K562 (cell line): ENCODE measurements around the gene SNX14. TPM values are rescaled to one million over a fixed set of nuclear protein-coding genes. Genes with fewer than 3 reads are reported as not detected.

Experiments
- ATAC-seq: fragments of 200-7000 bp; cut with Tn5 transposase; 3 replicates; pipeline ENCODE4 v1.9.1; 2020; ENCODE audit warnings: moderate library complexity
- BruUV-seq: library from RNA; stranded (reverse); fragments of 400-500 nt; replicated peaks from 2 replicates; lab custom pipeline; 2021; lab: Mats Ljungman, UMichigan
- CTCF ChIA-PET: fragments of 300-600 bp; formaldehyde crosslinking; extraction: SDS; loops from one replicate; lab custom pipeline; 2021; ENCODE audit warnings: low intra/inter-chr PET ratio; lab: Yijun Ruan, JAX
- POLR2A ChIA-PET: fragments of 300-600, 350-650 bp; sonication (Branson Sonifier 250); formaldehyde crosslinking; extraction: SDS; loops from one replicate; lab custom pipeline; 2021; ENCODE audit warnings: antibody characterized with exemption, inconsistent platforms; lab: Yijun Ruan, JAX
- DNase-seq, 4 experiments: peaks; one replicate each; pipeline versions ENCODE4 v3.0.0 to v3.0.0-alpha.2; 2011 to 2018; ENCODE audit warnings: low spot score in 3 of 4, mixed read lengths in 3 of 4; ENCODE audit errors: extremely low read depth in 1 of 4
- FAIRE-seq: peaks from 2 replicates; lab custom pipeline; 2011; peaks lifted over from hg19 to GRCh38; lab: Jason Lieb, UNC
- H2AFZ ChIP-seq: 2 replicates; pipeline ENCODE4 v1.6.0; 2011; ENCODE audit warnings: low read depth, low read length, control low read depth, inconsistent platforms
- H3K27ac ChIP-seq: fragments of 200-600 bp; 3 replicates; pipeline ENCODE4 v1.8.0; 2011; ENCODE audit warnings: low read depth, mild to moderate bottlenecking, control low read depth, inconsistent platforms, low read length, moderate library complexity, mixed read lengths; ENCODE audit errors: extremely low read depth
- H3K27me3 ChIP-seq, 2 experiments: fragments of 300-600 bp in 1 of 2; 2 replicates in 1 of 2; 3 replicates in 1 of 2; pipeline versions ENCODE4 v1.6.0 to v1.8.0; 2011; ENCODE audit warnings: inconsistent platforms in 2 of 2, low read length in 2 of 2, mild to moderate bottlenecking in 1 of 2, mixed read lengths in 1 of 2, moderate library complexity in 1 of 2; ENCODE audit not compliant: control insufficient read depth in 2 of 2, insufficient read depth in 2 of 2
- H3K36me3 ChIP-seq: fragments of 300-600 bp; 3 replicates; pipeline ENCODE4 v1.8.0; 2011; ENCODE audit warnings: mild to moderate bottlenecking, low read length, inconsistent platforms; ENCODE audit not compliant: control insufficient read depth, insufficient read depth
- H3K4me1 ChIP-seq, 2 experiments: fragments of 200-600 bp in 1 of 2; replicated peaks in 1 of 2; 2 replicates in 1 of 2; 3 replicates in 1 of 2; pipeline versions ENCODE4 v1.5.1 to v1.8.0; 2011; ENCODE audit warnings: inconsistent platforms in 2 of 2, low read length in 2 of 2, mild to moderate bottlenecking in 1 of 2, mixed read lengths in 1 of 2, moderate library complexity in 1 of 2; ENCODE audit not compliant: control insufficient read depth in 2 of 2, insufficient read depth in 2 of 2
- H3K4me2 ChIP-seq: 2 replicates; pipeline ENCODE4 v1.6.1; 2011; ENCODE audit warnings: low read length, control low read depth, inconsistent platforms, mixed read lengths; ENCODE audit not compliant: insufficient read depth
- H3K4me3 ChIP-seq: fragments of 200-600 bp; sonication (generic), shearing (Covaris generic); 2 replicates; pipeline ENCODE4 v1.5.1; 2016; ENCODE audit warnings: control low read depth, inconsistent platforms
- H3K79me2 ChIP-seq: fragments of 200-600 bp; 3 replicates; pipeline ENCODE4 v1.8.0; 2011; ENCODE audit warnings: low read length, inconsistent platforms; ENCODE audit not compliant: control insufficient read depth, insufficient read depth
- H3K9ac ChIP-seq, 2 experiments: 2 replicates each; pipeline versions ENCODE4 v1.6.0 to v1.6.1; 2011; ENCODE audit warnings: low read depth in 2 of 2, low read length in 2 of 2, control low read depth in 1 of 2, inconsistent platforms in 1 of 2, mild to moderate bottlenecking in 1 of 2, mixed read lengths in 1 of 2; ENCODE audit not compliant: insufficient read depth in 1 of 2
- H3K9me1 ChIP-seq: one replicate; pipeline ENCODE4 v1.6.0; 2011; ENCODE audit warnings: inconsistent platforms, mild to moderate bottlenecking, low read length, moderate library complexity; ENCODE audit not compliant: control insufficient read depth, insufficient read depth
- H3K9me3 ChIP-seq: replicated peaks from 2 replicates; pipeline ENCODE4 v1.5.1; 2011; ENCODE audit warnings: low read depth, low read length, inconsistent platforms; ENCODE audit not compliant: control insufficient read depth, insufficient read depth
- H4K20me1 ChIP-seq: replicated peaks from 2 replicates; pipeline ENCODE4 v1.6.1; 2011; ENCODE audit warnings: low read length, inconsistent platforms, mixed read lengths; ENCODE audit not compliant: control insufficient read depth, insufficient read depth
- NCOA4 ChIP-seq: fragments of 450-650 bp; IDR thresholded peaks from 2 replicates; pipeline ENCODE4 v1.6.1; 2018; ENCODE audit warnings: mild to moderate bottlenecking; ENCODE audit not compliant: partially characterized antibody
- NFYB ChIP-seq: IDR thresholded peaks from 2 replicates; pipeline ENCODE4 v1.6.1; 2011; ENCODE audit warnings: mild to moderate bottlenecking, moderate library complexity; ENCODE audit not compliant: insufficient read length; ENCODE audit errors: extremely low read depth
- TARDBP ChIP-seq: fragments of 450-650 bp; IDR thresholded peaks from 2 replicates; pipeline ENCODE4 v1.6.1; 2016
- TRIM28 ChIP-seq: fragments of 450-650 bp; IDR thresholded peaks from 2 replicates; pipeline ENCODE4 v1.6.1; 2017
- XRCC5 ChIP-seq: fragments of 200-400 bp; formaldehyde crosslinking; IDR thresholded peaks from 2 replicates; pipeline ENCODE4 v1.6.1; 2017; ENCODE audit warnings: low read depth, mild to moderate bottlenecking, low read length
- ZNF41 ChIP-seq: fragments of 250-450 bp; sonication (Bioruptor Pico); conservative IDR thresholded peaks from 2 replicates; pipeline ENCODE4 v1.4.0; 2020; ENCODE audit warnings: mild to moderate bottlenecking
- WGBS: fragments of 100-300 bp; shearing (Covaris generic); methylation state at CpG from one replicate; pipeline ENCODE4 v1.1.6; 2016; ENCODE audit warnings: low coverage, mixed read lengths; ENCODE audit not compliant: insufficient coverage; ENCODE audit errors: missing lambda C conversion rate; 5-methylcytosine and 5-hydroxymethylcytosine counted together
- in situ Hi-C: fragments of 300-500 bp; cut with MboI; formaldehyde crosslinking; loops from 4 replicates; pipeline ENCODE4 v1.15.0; 2018; ENCODE audit warnings: inconsistent platforms, mixed read lengths
- intact Hi-C: fragments of 100-400 bp; cut with micrococcal nuclease; formaldehyde crosslinking; loops from 2 replicates; pipeline ENCODE4 v1.14.2; 2022
- polyA plus RNA-seq, 8 experiments: library from polyadenylated mRNA; depleted of rRNA in 4 of 8; stranded (reverse) in 5 of 8; unstranded in 3 of 8; fragments of >200 nt; fragmentation: Nextera tagmentation in 2 of 8; fragmentation: Illumina TruSeq in 1 of 8; extraction: Ambion mirVana in 2 of 8; extraction: Trizol in 1 of 8; gene quantifications; 2 replicates each; pipeline versions ENCODE4 v1.2.1 to v1.2.3, GENCODE V29; 2011 to 2014; ENCODE audit warnings: inconsistent platforms in 1 of 8, missing spikeins in 1 of 8
- total RNA-seq, 7 experiments: library from RNA; depleted of rRNA in 6 of 7; stranded (reverse); fragments of >200 nt in 6 of 7; fragmentation: Illumina TruSeq in 2 of 7; extraction: Trizol in 2 of 7; gene quantifications; 2 replicates each; pipeline versions ENCODE4 v1.2.1 to v1.2.3, GENCODE V29; 2011 to 2021; ENCODE audit warnings: low replicate concordance in 1 of 7
- TF ChIP-seq, protein P1 (sequence below): fragments of 450-650 bp; IDR thresholded peaks from one replicate; pipeline ENCODE4 v1.6.1; 2018; ENCODE audit warnings: mild to moderate bottlenecking, moderate library complexity; ENCODE audit not compliant: partially characterized antibody
- TF ChIP-seq, protein P2 (sequence below), 2 experiments: fragments of 450-650 bp in 1 of 2; IDR thresholded peaks; 2 replicates each; pipeline ENCODE4 v1.6.1; 2011 to 2017; ENCODE audit warnings: low read depth in 2 of 2, antibody characterized with exemption in 1 of 2, borderline replicate concordance in 1 of 2, low read length in 1 of 2, mild to moderate bottlenecking in 1 of 2, mixed read lengths in 1 of 2; ENCODE audit not compliant: control insufficient read depth in 1 of 2
- TF ChIP-seq, protein P3 (sequence below): sonication (generic); formaldehyde crosslinking; IDR thresholded peaks from 2 replicates; pipeline ENCODE4 v1.8.1; 2023; ENCODE audit warnings: mild to moderate bottlenecking, missing genetic modification reagents
- TF ChIP-seq, protein P4 (sequence below), 2 experiments: fragments of 150-350 bp in 1 of 2; IDR thresholded peaks; 2 replicates each; pipeline ENCODE4 v1.6.1; 2012 to 2016; ENCODE audit warnings: low read depth in 2 of 2, low read length in 2 of 2, mild to moderate bottlenecking in 1 of 2, moderate library complexity in 1 of 2

Gene SNX14
- total and polyA plus RNA-seq, 9 of the 15 experiments (the other 6 are each of a cell fraction or from before 2014, with no cell fraction given), result 46.5 to 140 (median 71.2) TPM

DNA sequence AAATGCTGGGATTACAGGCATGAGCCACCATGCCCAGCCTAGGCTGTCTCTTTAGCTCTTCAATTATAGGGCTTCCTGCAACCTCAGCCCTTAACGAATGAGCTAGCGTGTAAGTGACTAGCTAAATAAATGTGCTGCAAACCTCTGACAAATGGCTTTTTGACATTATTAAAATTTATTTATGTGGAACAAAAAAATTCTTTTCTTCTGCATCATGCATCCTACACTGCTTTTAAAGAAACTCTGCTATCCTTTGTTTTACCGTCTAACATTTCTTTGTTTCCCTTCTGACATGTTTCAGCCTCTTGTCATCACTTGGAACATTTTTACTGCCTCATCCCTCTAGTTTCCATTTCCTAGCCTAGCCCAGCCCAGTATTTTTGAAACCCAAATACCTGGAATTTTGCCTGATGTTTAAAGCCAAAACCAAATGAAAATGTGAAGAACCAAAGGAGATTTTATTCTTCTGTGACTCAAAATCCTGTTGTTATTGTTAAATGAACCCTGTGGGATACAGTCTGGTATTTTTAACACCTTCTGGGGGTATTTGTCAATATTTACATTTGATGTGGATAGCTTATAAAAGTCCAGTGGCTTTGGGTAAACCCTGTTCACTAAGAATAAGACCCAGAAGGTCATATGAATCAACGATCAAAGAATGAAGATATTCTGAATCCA lies 134.3 kb downstream of the SNX14 start:
- ChIA-PET POLR2A (no interaction called here), CTCF (no interaction called here)
- ATAC-seq (no peak), DNase-seq (no peak), FAIRE-seq (no peak)
- WGBS, result 0% methylated on average over 4 of the region's 4 CpGs
- no peak overlapping the region for H2AFZ ChIP-seq
- H3K9me3 ChIP-seq, result no peaks in the 10 kb centered on the region
- no peaks in the 10 kb centered on the region for H3K9me1 ChIP-seq
- H3K4me1 ChIP-seq, result no peaks in the 10 kb centered on the region
- intact Hi-C loops (no loop called here), in situ Hi-C loops (no loop called here)
- H3K9ac ChIP-seq, result no peak overlapping the region
- no peak overlapping the region for H3K27ac ChIP-seq
- no peaks in the 10 kb centered on the region for H3K36me3 ChIP-seq
- no peaks in the 10 kb centered on the region for H4K20me1 ChIP-seq
- H3K79me2 ChIP-seq, result no peaks in the 10 kb centered on the region
- 0 out of 5 replicates have a peak, but pooled peaks cover 2 to 4% of the 10 kb centered on the region in 2 experiments for H3K27me3 ChIP-seq
- no TSS peak for BruUV-seq
- no peak overlapping the region for H3K4me3 ChIP-seq
- H3K4me2 ChIP-seq, result no peak overlapping the region
- TF ChIP-seq, protein P1, sequence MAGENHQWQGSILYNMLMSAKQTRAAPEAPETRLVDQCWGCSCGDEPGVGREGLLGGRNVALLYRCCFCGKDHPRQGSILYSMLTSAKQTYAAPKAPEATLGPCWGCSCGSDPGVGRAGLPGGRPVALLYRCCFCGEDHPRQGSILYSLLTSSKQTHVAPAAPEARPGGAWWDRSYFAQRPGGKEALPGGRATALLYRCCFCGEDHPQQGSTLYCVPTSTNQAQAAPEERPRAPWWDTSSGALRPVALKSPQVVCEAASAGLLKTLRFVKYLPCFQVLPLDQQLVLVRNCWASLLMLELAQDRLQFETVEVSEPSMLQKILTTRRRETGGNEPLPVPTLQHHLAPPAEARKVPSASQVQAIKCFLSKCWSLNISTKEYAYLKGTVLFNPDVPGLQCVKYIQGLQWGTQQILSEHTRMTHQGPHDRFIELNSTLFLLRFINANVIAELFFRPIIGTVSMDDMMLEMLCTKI, result no peak
- TF ChIP-seq XRCC5, result no peak
- TF ChIP-seq TRIM28, result no peak
- TF ChIP-seq, protein P2, sequence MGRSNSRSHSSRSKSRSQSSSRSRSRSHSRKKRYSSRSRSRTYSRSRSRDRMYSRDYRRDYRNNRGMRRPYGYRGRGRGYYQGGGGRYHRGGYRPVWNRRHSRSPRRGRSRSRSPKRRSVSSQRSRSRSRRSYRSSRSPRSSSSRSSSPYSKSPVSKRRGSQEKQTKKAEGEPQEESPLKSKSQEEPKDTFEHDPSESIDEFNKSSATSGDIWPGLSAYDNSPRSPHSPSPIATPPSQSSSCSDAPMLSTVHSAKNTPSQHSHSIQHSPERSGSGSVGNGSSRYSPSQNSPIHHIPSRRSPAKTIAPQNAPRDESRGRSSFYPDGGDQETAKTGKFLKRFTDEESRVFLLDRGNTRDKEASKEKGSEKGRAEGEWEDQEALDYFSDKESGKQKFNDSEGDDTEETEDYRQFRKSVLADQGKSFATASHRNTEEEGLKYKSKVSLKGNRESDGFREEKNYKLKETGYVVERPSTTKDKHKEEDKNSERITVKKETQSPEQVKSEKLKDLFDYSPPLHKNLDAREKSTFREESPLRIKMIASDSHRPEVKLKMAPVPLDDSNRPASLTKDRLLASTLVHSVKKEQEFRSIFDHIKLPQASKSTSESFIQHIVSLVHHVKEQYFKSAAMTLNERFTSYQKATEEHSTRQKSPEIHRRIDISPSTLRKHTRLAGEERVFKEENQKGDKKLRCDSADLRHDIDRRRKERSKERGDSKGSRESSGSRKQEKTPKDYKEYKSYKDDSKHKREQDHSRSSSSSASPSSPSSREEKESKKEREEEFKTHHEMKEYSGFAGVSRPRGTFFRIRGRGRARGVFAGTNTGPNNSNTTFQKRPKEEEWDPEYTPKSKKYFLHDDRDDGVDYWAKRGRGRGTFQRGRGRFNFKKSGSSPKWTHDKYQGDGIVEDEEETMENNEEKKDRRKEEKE (IDR thresholded peaks at IDR 0.05; ENCODE audit: borderline replicate concordance in 1 of 2, control insufficient read depth in 1 of 2, low read depth in 2 of 2, low read length in 1 of 2), result no peak
- no peak for TF ChIP-seq NCOA4
- no peak for TF ChIP-seq NFYB
- TF ChIP-seq, protein P3, sequence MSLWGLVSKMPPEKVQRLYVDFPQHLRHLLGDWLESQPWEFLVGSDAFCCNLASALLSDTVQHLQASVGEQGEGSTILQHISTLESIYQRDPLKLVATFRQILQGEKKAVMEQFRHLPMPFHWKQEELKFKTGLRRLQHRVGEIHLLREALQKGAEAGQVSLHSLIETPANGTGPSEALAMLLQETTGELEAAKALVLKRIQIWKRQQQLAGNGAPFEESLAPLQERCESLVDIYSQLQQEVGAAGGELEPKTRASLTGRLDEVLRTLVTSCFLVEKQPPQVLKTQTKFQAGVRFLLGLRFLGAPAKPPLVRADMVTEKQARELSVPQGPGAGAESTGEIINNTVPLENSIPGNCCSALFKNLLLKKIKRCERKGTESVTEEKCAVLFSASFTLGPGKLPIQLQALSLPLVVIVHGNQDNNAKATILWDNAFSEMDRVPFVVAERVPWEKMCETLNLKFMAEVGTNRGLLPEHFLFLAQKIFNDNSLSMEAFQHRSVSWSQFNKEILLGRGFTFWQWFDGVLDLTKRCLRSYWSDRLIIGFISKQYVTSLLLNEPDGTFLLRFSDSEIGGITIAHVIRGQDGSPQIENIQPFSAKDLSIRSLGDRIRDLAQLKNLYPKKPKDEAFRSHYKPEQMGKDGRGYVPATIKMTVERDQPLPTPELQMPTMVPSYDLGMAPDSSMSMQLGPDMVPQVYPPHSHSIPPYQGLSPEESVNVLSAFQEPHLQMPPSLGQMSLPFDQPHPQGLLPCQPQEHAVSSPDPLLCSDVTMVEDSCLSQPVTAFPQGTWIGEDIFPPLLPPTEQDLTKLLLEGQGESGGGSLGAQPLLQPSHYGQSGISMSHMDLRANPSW (CRISPR knock-in tag), result no peak
- no peak for TF ChIP-seq ZNF41
- TF ChIP-seq TARDBP, result no peak
- TF ChIP-seq, protein P4, sequence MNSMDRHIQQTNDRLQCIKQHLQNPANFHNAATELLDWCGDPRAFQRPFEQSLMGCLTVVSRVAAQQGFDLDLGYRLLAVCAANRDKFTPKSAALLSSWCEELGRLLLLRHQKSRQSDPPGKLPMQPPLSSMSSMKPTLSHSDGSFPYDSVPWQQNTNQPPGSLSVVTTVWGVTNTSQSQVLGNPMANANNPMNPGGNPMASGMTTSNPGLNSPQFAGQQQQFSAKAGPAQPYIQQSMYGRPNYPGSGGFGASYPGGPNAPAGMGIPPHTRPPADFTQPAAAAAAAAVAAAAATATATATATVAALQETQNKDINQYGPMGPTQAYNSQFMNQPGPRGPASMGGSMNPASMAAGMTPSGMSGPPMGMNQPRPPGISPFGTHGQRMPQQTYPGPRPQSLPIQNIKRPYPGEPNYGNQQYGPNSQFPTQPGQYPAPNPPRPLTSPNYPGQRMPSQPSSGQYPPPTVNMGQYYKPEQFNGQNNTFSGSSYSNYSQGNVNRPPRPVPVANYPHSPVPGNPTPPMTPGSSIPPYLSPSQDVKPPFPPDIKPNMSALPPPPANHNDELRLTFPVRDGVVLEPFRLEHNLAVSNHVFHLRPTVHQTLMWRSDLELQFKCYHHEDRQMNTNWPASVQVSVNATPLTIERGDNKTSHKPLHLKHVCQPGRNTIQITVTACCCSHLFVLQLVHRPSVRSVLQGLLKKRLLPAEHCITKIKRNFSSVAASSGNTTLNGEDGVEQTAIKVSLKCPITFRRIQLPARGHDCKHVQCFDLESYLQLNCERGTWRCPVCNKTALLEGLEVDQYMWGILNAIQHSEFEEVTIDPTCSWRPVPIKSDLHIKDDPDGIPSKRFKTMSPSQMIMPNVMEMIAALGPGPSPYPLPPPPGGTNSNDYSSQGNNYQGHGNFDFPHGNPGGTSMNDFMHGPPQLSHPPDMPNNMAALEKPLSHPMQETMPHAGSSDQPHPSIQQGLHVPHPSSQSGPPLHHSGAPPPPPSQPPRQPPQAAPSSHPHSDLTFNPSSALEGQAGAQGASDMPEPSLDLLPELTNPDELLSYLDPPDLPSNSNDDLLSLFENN (IDR thresholded peaks at IDR 0.05; ENCODE audit: low read depth in 2 of 2, low read length in 2 of 2), result no peak
